ENCODE data around the gene ZBTB20.

- TF ChIP-seq CTCF (IDR thresholded peaks at IDR 0.05): no peak
- no peak for TF ChIP-seq POLR2A (IDR thresholded peaks at IDR 0.05)
These were observed 479.0 kb downstream of the ZBTB20 start for GRCh38 chr3:114668099-114668498.

Measured in thyroid gland (tissue), 4 donors.